HG03135 (cell line): Measurements from ENCODE around the gene WARS2.
"Not testable (repeated sequence)": the region's sequence is repeated elsewhere in the genome, so short reads cannot be mapped to it uniquely, and the experiment has no call there.

ENCODE experiments used
- ATAC-seq: cut with Tn5 transposase; IDR thresholded peaks from one replicate; pipeline ENCODE4 v1.9.1; 2021; ENCODE audit warnings: mild to moderate bottlenecking, moderate library complexity; ENCODE audit not compliant: unreplicated experiment

Gene WARS2

DNA sequence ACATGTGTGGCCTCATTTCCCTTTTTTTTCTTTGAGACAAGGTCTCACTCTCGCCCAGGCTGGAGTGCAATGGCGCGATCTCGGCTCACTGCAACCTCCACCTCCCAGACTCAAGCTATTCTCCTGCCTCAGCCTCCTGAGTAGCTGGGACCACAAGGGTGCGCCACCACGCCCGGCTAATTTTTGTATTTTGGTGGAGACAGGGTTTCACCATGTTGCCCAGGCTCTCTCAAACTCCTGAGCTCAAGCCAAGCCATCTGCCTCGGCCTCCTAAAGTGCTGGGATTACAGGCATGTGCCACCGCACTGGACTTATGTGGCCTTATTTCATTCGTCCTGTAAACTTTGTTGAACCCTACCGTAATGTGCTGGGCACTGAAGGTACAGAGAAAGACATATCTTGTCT lies 569 bp upstream of the WARS2 start:
- no peak for ATAC-seq

DNA sequence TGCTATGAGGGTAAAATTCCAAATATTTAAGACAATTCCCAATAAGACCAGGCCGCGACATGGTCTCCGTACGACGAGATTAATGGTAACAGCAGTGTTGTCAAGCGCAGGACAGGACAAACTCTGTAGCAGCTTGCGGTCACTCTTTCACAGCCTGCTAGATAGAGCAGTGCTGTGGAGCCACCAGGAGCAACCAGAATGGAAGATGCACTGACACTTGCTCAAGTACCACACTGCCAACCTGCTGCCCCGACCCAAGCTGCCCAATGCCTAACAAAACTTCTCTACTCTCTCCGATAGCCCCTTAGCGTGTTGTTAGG lies 636 bp downstream of the WARS2 start:
- ATAC-seq: peak; percentile 28

DNA sequence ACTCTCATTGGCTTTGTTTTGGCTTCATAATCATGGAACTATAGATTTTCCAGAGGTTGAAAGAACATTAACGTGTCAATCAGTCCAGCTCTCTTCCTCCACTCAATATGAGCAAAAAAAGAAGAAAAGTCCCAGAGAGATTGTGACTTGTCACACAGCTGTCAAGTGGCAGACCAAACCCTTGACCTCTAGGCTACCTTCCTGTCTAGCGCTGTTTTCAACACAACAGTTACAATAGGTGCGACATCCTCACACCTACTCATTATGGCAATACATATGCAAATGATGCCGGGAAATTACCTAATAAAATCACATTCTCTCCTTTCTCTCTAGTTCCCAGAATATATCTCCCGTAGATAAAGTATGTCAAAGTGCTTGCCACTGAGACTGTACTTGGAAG lies 1.1 kb downstream of the WARS2 start:
- ATAC-seq: peak; percentile 26

DNA sequence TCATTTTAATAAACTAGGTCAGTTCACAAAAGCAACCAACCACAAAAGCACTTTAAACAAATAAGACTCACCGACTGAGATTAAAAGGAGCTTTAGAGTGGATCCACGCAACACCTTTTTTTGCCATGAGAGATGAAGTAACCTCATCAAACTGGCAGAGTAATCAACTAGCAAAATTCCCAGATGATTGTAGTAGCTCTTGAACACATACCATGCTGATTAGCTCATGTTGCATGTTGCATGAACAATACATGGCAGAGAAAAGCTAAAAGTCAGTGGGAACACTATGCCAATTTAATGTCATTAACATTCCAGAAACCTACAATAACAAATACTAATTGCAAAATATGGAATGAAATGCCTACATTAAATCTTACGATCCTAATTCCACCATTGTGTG lies 4.1 kb downstream of the WARS2 start:
- no peak for ATAC-seq

DNA sequence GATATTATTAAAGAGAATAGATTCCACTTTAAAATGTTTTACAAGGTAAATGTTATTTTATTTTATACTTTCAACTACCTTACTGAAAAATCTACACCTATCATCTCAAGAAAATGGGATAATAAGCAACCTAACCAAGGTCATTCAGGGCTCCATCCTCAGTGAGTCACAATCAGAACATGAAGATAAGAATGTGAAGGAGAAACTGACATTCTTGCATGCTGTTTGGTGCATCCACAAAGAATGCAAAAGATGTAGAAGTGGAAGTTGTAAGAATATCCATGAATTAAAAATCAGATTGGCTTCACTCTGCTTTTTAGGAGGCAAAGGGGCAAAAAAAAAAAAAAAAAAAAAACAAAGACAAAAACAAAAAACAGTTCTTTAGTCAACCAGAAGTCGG lies 6.5 kb downstream of the WARS2 start:
- no peak for ATAC-seq

DNA sequence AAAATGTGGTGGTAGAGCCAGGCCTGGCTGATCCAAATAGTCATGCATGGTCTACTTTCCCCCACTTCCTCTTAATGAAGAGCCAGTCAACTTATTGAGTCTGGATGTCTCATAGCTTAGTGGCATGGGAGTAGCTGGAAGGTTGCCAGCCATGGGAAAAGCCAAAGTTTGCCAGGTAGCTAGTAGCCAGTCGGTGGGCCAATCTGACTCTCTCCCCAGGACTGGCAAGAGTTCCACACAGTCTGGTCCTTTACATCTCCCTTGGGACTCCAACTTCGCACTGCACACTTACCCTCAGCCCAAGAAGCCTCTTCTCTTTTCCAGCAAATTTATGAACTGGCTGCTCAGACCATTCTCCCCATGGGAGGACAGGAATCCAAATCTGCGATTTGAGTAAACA lies 8.3 kb downstream of the WARS2 start:
- no peak for ATAC-seq

DNA sequence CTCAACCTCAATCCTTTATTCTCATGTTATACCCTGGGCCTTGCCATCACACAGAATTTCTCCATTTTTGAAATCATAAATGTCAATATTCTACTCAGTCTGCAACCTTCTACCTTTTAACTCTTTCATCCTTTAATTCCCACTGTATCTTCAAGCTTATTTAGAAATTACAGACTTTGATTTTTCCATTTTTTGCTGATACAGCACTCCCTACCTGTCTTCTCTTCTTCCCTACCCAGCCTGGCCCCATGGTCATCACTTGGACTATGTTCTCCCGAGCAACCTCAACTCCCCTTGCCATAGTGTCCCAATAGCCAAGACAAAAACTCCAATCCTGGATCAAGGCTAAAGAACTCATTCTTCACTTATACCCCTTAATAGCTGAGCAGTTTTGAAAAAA lies 14.6 kb downstream of the WARS2 start:
- no peak for ATAC-seq

DNA sequence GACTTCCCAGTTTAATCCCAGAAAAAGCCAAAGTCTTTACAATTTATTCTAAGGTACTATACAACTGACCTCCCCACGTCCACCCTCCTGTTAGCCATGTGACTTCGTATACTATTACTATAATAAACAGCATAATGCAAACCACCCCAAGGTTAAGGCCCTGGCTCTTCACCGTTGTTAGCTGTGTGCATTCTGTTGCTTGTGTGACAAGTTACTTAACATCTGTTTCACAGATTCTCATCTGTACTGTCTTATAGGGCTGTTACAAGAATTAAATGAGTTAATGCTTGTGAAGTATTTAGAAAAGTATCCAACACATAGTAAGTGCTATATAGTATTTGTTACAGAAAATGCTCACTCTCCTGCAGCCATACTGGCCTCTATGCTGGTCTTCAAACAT lies 15.7 kb downstream of the WARS2 start:
- no peak for ATAC-seq

DNA sequence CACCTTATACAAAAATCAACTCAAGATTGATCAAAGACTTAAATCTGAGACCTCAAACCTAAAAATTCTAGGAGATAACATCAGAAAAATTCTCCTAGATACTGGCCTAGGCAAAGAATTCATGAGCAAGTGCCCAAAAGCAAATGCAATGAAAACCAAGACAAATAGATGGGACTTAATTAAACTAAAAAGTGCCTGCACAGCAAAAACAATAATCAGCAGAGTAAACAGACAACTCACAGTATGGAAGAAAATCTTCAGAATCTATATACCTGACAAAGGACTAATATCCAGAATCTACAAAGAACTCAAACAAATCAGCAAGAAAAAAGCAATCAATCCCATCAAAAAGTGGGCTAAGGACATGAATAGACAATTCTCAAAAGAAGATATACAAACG lies 18.6 kb downstream of the WARS2 start:
- ATAC-seq: not testable (repeated sequence)

DNA sequence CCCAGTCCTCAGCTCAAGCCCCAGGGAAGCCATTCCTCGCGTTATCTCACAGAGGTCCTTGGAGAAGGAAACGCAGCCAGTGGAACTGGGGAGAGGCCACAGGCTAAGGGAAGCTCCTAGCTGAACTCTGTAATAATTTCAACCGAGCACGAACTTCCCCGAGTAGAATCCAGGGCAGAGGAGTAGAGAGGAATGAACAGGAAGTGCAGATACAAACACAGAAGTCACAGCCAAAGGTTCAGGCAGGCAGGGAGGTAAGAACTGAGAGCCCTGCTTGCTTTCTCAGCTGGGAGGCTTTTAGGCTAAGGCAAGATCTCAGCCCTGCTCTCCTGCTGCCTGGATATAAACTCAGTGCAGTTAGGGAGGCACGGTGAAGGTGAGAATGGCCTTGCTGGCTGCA lies 23.7 kb downstream of the WARS2 start:
- ATAC-seq: no peak

DNA sequence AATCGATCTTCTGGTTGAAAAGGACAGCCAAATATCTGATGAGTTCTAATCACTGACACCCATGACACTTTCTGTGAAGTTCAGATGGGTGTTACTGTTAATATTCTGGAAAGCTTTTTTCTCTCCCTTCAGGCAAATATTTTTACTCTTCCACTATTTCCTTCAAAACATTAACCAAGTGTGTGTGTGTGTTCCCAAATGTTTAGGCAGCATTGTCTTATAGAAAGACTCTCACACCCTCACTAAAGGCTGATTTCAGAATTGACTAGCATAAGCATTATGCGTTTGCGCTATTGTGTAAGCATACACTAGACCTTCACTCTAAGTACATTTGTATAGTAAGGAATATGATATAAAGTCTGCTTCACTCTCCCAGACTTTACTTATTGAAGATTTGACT lies 24.7 kb downstream of the WARS2 start:
- ATAC-seq: no peak

DNA sequence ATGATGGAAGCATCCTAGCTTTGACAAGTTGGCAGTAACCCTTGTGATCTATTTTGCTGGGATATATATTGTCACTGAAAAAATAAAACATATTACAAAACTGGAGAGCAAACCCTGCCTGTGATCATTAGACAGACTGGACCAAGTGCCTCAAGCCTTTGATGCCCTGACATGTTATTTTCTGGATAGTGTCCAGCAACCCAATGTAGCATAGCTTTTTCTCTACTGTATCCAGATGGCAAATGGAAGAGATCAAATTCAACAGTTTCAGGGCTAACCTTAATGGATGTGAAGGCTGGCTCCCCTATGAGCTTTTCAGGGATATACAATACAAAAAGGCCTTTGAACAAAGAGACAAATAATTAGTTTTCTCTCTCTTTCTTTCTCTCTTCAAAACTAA lies 25.1 kb downstream of the WARS2 start:
- ATAC-seq: no peak

DNA sequence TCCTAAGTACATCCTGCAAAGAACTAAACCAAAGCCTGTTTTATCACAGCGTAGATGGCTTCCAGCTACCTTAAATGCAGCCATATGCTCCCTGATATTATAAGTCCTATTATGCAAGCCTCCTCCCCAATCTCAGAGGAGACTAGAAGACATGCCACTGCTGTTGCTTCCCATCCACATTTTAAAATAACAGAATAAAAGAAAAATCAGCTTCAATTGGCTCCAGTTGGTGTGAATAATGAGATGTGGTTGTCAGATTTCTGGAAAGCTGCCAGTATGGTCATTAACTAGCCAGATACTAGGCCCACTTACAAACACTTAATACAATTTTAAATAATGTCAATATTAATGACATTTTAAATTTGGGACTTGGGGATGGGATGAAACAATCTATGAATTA lies 25.7 kb downstream of the WARS2 start:
- ATAC-seq: no peak

DNA sequence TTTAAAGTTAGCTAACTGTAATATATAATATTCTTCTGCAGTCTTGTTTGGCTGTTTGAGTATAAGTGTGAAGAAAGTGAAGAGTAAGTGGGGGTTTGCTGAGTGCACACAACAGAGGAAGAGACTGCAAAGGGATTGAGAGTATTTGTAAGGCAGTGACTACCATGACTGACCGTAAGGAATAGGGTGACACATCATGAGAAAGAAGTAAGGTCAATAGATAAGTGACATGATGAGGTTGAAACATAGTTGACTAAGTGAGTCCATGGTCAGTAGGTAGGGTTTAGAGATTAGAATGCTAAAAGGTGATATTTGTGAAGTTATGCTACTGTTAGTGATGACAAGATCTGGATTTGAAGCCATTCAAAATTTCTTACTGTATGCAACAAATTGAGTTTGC lies 27.7 kb downstream of the WARS2 start:
- ATAC-seq: no peak

DNA sequence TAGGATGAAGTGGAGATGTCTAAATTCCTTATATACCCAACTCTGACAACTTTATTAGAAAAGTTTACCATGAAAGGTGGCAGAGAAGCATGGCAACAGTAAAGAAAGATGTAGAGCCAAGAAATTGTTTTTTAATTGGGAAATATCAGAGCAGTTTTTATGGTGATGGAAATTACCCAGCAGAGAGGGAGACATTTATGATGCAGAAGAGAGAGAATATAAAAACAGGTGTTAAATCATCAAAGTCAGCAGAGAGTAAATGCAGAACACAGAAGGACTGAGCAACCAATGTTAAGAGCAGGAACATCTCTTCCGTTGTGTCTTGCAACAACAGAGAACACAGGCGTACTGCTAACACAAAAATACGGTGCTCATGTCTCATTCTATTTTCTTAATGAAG lies 28.2 kb downstream of the WARS2 start:
- ATAC-seq: no peak

DNA sequence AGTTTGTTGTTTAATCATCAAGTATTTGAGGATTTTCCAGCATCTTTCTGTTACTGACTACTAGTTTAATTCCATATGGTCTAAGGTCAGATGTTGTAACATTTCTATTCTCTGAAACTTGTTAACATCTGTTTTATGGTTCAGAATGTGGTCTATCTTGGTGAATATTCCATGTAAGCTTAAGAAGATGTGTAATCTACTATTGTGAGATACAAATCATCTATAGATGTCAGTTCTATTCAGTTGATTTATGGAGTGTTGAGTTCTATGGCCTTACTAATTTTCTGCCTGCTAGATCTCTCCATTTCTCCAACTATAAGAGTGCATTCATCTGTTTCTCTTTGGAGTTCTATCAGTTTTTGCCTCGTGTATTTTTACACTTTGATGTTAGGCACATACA lies 31.5 kb downstream of the WARS2 start:
- ATAC-seq: no peak

DNA sequence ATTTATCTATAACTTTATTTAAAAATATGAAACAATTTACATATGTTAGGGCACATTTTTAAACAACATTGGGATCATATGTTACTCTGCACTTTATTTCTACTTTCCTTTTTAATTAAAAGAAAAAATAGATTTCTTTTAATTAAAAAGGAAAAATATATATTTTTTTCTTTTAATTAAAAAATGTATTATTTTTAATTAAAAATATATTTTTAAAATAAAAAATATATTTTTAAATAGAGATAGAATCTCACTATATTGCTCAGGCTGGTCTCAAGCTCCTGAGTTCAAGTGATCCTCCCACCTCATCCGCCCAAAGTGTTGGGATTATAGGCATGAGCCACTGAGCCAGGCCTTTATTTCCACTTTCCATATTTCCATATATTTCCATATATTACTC lies 36.7 kb downstream of the WARS2 start:
- no peak for ATAC-seq

DNA sequence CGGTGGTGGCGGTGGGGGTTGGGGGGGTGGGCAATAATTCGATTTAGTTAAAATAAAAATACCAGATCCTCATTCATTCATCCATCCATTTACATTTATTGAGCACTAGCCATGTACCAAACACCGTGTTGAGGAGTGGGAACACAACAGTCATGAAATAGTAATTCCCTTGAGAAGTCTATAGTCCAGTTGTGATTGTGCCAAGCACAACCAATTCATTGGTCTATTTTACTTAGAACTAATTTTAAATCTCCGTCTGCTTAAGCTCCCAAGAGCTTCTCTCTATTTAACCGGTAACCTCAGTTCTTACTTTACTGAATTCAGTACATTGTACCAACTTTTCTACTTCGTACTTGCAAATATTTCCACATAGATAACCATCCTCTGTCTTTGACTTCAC lies 38.4 kb downstream of the WARS2 start:
- ATAC-seq: no peak

DNA sequence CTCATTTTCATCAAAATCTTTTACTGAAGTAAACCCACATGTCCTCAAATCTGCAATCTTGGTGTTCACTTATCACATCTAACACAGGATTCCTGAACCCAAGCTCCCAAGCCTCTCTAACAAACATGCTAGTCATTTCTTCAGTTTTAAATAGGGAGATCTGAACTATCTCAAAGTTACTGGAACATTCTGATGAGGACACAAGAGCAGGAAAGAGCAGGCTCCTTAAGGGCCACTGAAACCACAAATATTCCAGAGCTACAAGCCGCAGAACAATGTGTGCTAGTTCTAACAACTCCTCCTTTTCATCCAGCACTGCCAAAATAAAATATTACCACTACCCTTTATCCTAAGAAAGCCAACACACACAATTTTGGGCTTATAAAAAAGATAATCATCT lies 38.9 kb downstream of the WARS2 start:
- no peak for ATAC-seq

DNA sequence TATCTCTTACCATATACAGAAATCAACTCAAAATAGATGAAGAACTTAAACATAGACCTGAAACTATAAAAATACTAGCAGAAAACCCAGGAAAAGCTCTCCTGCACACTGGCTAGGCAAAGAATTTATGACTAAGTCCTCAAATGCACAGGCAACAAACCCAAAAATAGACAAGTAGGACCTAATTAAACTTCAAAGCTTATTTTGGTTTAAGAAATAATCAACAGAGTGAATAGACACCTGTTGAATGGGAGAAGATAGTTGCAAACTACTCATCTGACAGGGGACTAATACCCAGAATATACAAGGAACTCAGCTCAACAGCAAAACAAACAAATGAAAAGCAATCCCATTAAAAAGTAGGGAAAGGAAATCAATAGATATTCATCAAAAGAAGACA lies 40.7 kb downstream of the WARS2 start:
- ATAC-seq: no peak

DNA sequence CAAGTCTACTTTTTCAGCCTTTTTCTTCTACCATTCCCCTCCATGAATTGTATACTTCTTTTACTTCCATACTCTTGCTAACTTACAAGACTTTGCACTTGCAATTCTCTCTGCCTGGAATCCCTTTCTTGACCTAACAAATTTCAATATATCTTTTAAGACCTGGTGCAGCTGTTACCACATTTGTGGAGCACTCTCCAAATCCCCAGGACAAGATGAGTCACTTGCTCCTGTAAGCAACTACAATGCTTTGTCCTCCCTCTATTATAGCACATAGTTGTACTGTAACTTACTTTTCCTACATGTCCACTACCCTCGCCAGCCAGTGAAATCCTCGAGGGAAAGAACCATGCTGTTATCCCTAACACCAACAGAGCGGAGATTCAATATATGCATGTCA lies 43.1 kb downstream of the WARS2 start:
- no peak for ATAC-seq

DNA sequence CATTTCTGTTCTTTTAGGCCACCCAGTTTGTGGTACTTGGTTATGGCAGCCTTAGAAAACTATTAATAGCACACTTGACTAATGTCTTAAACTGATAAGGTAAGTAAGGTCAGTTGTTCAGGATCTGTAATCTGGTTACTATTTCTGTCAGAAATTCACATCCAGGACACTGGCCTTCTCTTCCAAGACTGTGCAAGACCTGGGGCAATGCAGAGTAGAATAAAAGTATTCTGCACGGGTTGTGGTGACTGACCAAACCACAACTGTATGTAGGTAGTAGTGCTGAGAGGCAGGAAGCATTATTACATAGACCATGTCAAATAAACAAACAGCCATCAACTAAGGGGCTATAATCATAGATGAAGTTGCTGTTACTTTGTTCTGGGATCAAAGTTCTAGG lies 46.7 kb downstream of the WARS2 start:
- ATAC-seq: no peak

DNA sequence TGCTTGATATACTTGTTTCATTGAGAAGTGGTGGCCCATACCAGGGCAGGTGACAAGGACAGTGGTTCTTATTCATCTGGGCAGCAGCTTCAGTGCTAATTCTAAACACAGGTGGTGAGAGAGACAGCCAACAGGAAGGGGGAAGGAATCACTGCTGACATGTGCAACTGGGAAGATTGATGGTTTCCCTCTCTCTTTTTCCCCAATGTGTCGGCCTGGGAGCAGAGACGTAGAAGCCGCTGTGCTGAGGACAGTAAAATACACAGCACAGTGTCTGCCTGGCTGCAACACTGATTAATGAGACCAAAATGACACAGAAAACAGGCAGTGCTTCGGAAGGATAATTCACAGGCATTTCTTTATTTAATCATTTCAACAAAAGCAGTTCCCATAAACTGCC lies 48.8 kb downstream of the WARS2 start:
- ATAC-seq: no peak

DNA sequence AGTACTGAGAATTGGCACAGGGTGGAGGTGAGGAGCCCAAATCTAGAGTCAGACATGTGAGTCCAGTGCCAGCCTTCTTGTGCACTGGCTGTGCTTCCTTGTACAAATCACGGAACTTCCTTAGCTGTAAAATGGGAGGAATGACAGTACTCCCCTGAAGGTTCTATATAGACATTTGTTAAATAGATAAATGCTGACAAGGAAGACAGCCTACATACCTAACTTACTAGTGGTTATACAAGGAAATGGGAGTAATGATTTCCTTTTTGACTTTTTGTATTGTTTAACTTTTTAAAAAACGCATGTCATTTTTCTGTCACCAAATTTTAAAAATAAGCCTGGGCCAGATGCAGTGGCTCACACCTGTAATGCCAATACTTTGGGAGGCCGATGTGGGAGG lies 50.2 kb downstream of the WARS2 start:
- no peak for ATAC-seq
